GM12878 (cell line): Measurements from ENCODE around the gene ADAM10. TPM values are rescaled to one million over a fixed set of nuclear protein-coding genes. Genes with fewer than 3 reads are reported as not detected.

ENCODE experiments used
- ATAC-seq: fragments of 200-7000 bp; cut with Tn5 transposase; 3 replicates; pipeline ENCODE4 v1.9.1; 2020; ENCODE audit warnings: mild to moderate bottlenecking, moderate library complexity
- BruUV-seq: library from RNA; stranded (reverse); fragments of 400-500 nt; replicated peaks from 2 replicates; lab custom pipeline; 2021; lab: Mats Ljungman, UMichigan
- CTCF ChIA-PET: fragments of 300-600 bp; sonication (Branson Sonifier 250); formaldehyde crosslinking; extraction: SDS; loops from one replicate; lab custom pipeline; 2021; ENCODE audit warnings: inconsistent platforms; lab: Yijun Ruan, JAX
- POLR2A ChIA-PET: fragments of 350-600 bp; formaldehyde crosslinking; extraction: SDS; loops from one replicate; lab custom pipeline; 2021; ENCODE audit warnings: inconsistent platforms; lab: Charles Lee
- RAD21 ChIA-PET: fragments of 300-600 bp; sonication (Branson Sonifier 250); formaldehyde crosslinking; loops from one replicate; lab custom pipeline; 2023; ENCODE audit warnings: antibody characterized with exemption; ENCODE audit not compliant: unreplicated experiment; lab: Charles Lee
- SMC1A ChIA-PET: fragments of 300-600 bp; sonication (Branson Sonifier 250); formaldehyde crosslinking; loops from one replicate; lab custom pipeline; 2023; ENCODE audit not compliant: unreplicated experiment, uncharacterized antibody; lab: Charles Lee
- DNase-seq: peaks from one replicate; pipeline ENCODE4 v3.0.0-alpha.2; 2011; ENCODE audit warnings: low read depth, low spot score
- FAIRE-seq: peaks from 3 replicates; lab custom pipeline; 2011; peaks lifted over from hg19 to GRCh38; lab: Jason Lieb, UNC
- H2AFZ ChIP-seq: 2 replicates; pipeline ENCODE4 v1.6.0; 2011; ENCODE audit warnings: low read depth, low read length, control low read depth; ENCODE audit not compliant: control insufficient read depth
- H3K27ac ChIP-seq: 2 replicates; pipeline ENCODE4 v1.5.1; 2011; ENCODE audit warnings: control low read depth; ENCODE audit not compliant: control insufficient read depth, insufficient read depth
- H3K27me3 ChIP-seq, 2 experiments: replicated peaks in 1 of 2; 2 replicates each; pipeline versions ENCODE4 v1.6.0 to v1.6.1; 2011; ENCODE audit warnings: low read length in 1 of 2; ENCODE audit not compliant: control insufficient read depth in 2 of 2, insufficient read depth in 2 of 2
- H3K36me3 ChIP-seq, 2 experiments: 2 replicates each; pipeline ENCODE4 v1.5.1; 2011; ENCODE audit warnings: low read length in 1 of 2; ENCODE audit not compliant: control insufficient read depth in 2 of 2, insufficient read depth in 2 of 2
- H3K4me1 ChIP-seq: 2 replicates; pipeline ENCODE4 v1.6.1; 2011; ENCODE audit warnings: mild to moderate bottlenecking, low read length, moderate library complexity, mixed read lengths; ENCODE audit not compliant: control insufficient read depth, insufficient read depth
- H3K4me2 ChIP-seq: 2 replicates; pipeline ENCODE4 v1.6.0; 2011; ENCODE audit warnings: control low read depth; ENCODE audit not compliant: control insufficient read depth, insufficient read depth
- H3K4me3 ChIP-seq: fragments of 200-600 bp; sonication (generic); 2 replicates; pipeline ENCODE4 v1.5.1; 2016
- H3K79me2 ChIP-seq: 2 replicates; pipeline ENCODE4 v1.6.0; 2011; ENCODE audit warnings: low read length; ENCODE audit not compliant: control insufficient read depth, insufficient read depth
- H3K9ac ChIP-seq: 2 replicates; pipeline ENCODE4 v1.8.0; 2011; ENCODE audit warnings: low read length, control low read depth, mixed read lengths; ENCODE audit not compliant: control insufficient read depth, insufficient read depth
- H3K9me3 ChIP-seq: replicated peaks from 3 replicates; pipeline ENCODE4 v1.5.1; 2011; ENCODE audit warnings: mild to moderate bottlenecking, low read length; ENCODE audit not compliant: control insufficient read depth, insufficient read depth
- H4K20me1 ChIP-seq: 2 replicates; pipeline ENCODE4 v1.6.0; 2011; ENCODE audit not compliant: control insufficient read depth, insufficient read depth
- IKZF2 ChIP-seq, 2 experiments: fragments of 450-650 bp; IDR thresholded peaks; 2 replicates each; pipeline ENCODE4 v1.6.1; 2017; ENCODE audit warnings: mild to moderate bottlenecking in 2 of 2, moderate library complexity in 2 of 2
- KDM1A ChIP-seq: fragments of 200-600 bp; sonication (generic); IDR thresholded peaks from 2 replicates; pipeline ENCODE4 v1.6.1; 2016; ENCODE audit warnings: borderline replicate concordance
- PKNOX1 ChIP-seq: fragments of 450-650 bp; IDR thresholded peaks from 2 replicates; pipeline ENCODE4 v1.6.1; 2016; ENCODE audit warnings: mild to moderate bottlenecking
- POU2F2 ChIP-seq: IDR thresholded peaks from 3 replicates; pipeline ENCODE4 v1.6.1; 2011; ENCODE audit warnings: low read depth, mild to moderate bottlenecking, low read length, borderline replicate concordance
- ZBTB33 ChIP-seq: fragments of 450-650 bp; IDR thresholded peaks from 2 replicates; pipeline ENCODE4 v1.6.1; 2017; ENCODE audit warnings: mild to moderate bottlenecking
- WGBS: methylation state at CpG from one replicate; pipeline ENCODE4 v1.1.6; 2016; ENCODE audit warnings: low lambda C conversion rate; ENCODE audit not compliant: insufficient replicate concordance, insufficient coverage; ENCODE audit errors: missing lambda C conversion rate; 5-methylcytosine and 5-hydroxymethylcytosine counted together
- in situ Hi-C: fragments of 300-500 bp; cut with MboI; formaldehyde crosslinking; loops from 9 replicates; pipeline ENCODE4 v1.14.3; 2018; ENCODE audit warnings: mixed read lengths
- intact Hi-C: fragments of 100-400 bp; cut with micrococcal nuclease; formaldehyde crosslinking; loops from one replicate; pipeline ENCODE4 v1.14.2; 2022; ENCODE audit not compliant: unreplicated experiment
- polyA plus RNA-seq, 11 experiments: library from polyadenylated mRNA; depleted of rRNA in 4 of 11; unstranded in 6 of 11; stranded (reverse) in 5 of 11; fragments of >200 nt; fragmentation: Nextera tagmentation in 4 of 11; fragmentation: Illumina TruSeq in 1 of 11; extraction: Ambion mirVana in 4 of 11; extraction: Trizol in 1 of 11; gene quantifications; 1 replicate in 1 of 11; 2 replicates in 10 of 11; pipeline versions ENCODE4 v1.2.1 to v1.2.3, GENCODE V29; 2011 to 2016; ENCODE audit warnings: inconsistent platforms in 2 of 11, missing spikeins in 2 of 11, low read depth in 1 of 11
- total RNA-seq, 4 experiments: library from RNA; depleted of rRNA in 3 of 4; stranded (reverse); fragments of >200 nt in 3 of 4; fragmentation: Illumina TruSeq in 1 of 4; extraction: Trizol in 1 of 4; gene quantifications; 2 replicates each; pipeline versions ENCODE4 v1.2.1 to v1.2.3, GENCODE V29; 2013 to 2021

The ADAM10 gene
- total and polyA plus RNA-seq, 10 of the 15 experiments (the other 5 are each of a cell fraction or from before 2014, with no cell fraction given) = 10.0 to 88.9 (median 51.7) TPM

- ChIA-PET POLR2A (interaction anchor here (0.6 kb wide), 1 partner anchor 14 kb away, joined by 3 read pairs; no protein-coding TSS in a partner anchor), SMC1A (interaction anchor here (0.6 to 2.9 kb wide), 3 partner anchors 9 to 16 kb away, joined by 3 to 11 read pairs (median 3); partner anchors contain the start of gene ADAM10), RAD21 (interaction anchor here (3.6 kb wide), 1 partner anchor 15 kb away, joined by 17 read pairs; no protein-coding TSS in a partner anchor), CTCF (interaction anchor here (1.1 to 3.0 kb wide), 4 partner anchors 8 to 56 kb away, joined by 3 to 17 read pairs (median 4); partner anchors contain the start of gene MINDY2)
- H3K36me3 ChIP-seq = no peaks in the 10 kb centered on the region
- no peak overlapping the region for H3K4me3 ChIP-seq
- in situ Hi-C loops = no loop called here
- ATAC-seq (no peak), FAIRE-seq (no peak), DNase-seq (no peak)
- H3K4me1 ChIP-seq = no peaks in the 10 kb centered on the region
- peak; percentile 42; the same call in 1 of the 3 replicates for TF ChIP-seq POU2F2
- TF ChIP-seq PKNOX1 = peak; percentile 68
- TF ChIP-seq IKZF2 (IDR thresholded peaks at IDR 0.05) = no peak
- no peak for TF ChIP-seq ZBTB33
- no peak for TF ChIP-seq KDM1A
- WGBS = 73% methylated on average over 2 of the region's 2 CpGs
- peaks cover 92% of the 10 kb centered on the region for H3K79me2 ChIP-seq
- no peak overlapping the region for H3K4me2 ChIP-seq
- no TSS peak for BruUV-seq
- no peak overlapping the region for H2AFZ ChIP-seq
- intact Hi-C loops = loop anchor here (10.0 kb wide), 1 partner anchor 286 kb away; no protein-coding TSS in a partner anchor
- H3K27ac ChIP-seq = no peak overlapping the region
- H3K27me3 ChIP-seq = no peaks in the 10 kb centered on the region
- H3K9ac ChIP-seq = no peak overlapping the region
- H3K9me3 ChIP-seq = no peaks in the 10 kb centered on the region; the same call in 2 of the 3 replicates
- no peaks in the 10 kb centered on the region for H4K20me1 ChIP-seq
These were observed 8.5 kb downstream of the ADAM10 start for GRCh38 chr15:58741032-58741431.
